ENCODE results near the gene HTR2B.

The HTR2B gene

GRCh38 chr2:231163414-231164095, 38.7 kb upstream of the HTR2B start:
- peaks cover 71% of the 10 kb centered on the region for H3K36me3 ChIP-seq (ENCODE audit: insufficient read depth, insufficient read length, low read length)
- TF ChIP-seq YY1 (IDR thresholded peaks at IDR 0.05; ENCODE audit: insufficient read depth, insufficient read length) (no peak), ZNF274 (IDR thresholded peaks at IDR 0.05; ENCODE audit: low read depth, low read length) (no peak), SUZ12 (IDR thresholded peaks at IDR 0.05; ENCODE audit: extremely low read depth, insufficient read depth, insufficient read length) (no peak)

DNA sequence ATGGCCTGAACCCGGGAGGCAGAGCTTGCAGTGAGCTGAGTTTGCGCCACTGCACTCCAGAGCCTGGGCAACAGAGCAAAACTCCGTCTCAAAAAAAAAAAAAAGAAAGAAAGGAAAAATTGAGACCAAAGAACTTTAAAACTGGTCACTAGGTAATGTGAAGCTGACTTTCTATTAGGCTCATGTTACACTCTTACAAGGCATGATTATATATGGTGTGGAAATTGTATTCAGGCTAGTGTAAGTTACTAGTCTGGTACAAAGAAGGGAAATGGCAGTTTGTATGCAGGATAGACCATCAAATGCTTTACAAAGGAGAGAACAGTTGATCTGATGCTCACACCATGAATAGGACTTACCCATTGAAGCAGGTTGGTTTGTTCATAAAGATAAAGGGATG, 38.2 kb upstream of the HTR2B start:
- Histone ChIP-seq H3K36me3 (ENCODE audit: insufficient read depth, insufficient read length, low read length) (peaks cover 70% of the 10 kb centered on the region), H3K4me3 (ENCODE audit: insufficient read length, low read depth) (no peak overlapping the region), H3K9ac (ENCODE audit: insufficient read length, low read depth) (no peak overlapping the region), H3K9me3 (ENCODE audit: insufficient read depth, low read length) (no peaks in the 10 kb centered on the region), H3K27me3 (ENCODE audit: insufficient read depth, insufficient read length) (no peaks in the 10 kb centered on the region), H3K4me1 (ENCODE audit: insufficient read depth, insufficient read length) (no peaks in the 10 kb centered on the region)
- TF ChIP-seq ZNF274 (IDR thresholded peaks at IDR 0.05; ENCODE audit: low read depth, low read length), result no peak
- no peak for TF ChIP-seq SUZ12 (IDR thresholded peaks at IDR 0.05; ENCODE audit: extremely low read depth, insufficient read depth, insufficient read length)
- TF ChIP-seq YY1 (IDR thresholded peaks at IDR 0.05; ENCODE audit: insufficient read depth, insufficient read length), result no peak
- no peak for DNase-seq (ENCODE audit: low read depth, low spot score)

More at GRCh38 chr2:231163414-231164095, 38.7 kb upstream of the HTR2B start:
- DNase-seq (ENCODE audit: low read depth, low spot score), result no peak
- no peak overlapping the region for H3K4me3 ChIP-seq (ENCODE audit: insufficient read length, low read depth)
- no peaks in the 10 kb centered on the region for H3K4me1 ChIP-seq (ENCODE audit: insufficient read depth, insufficient read length)
- H3K27me3 ChIP-seq (ENCODE audit: insufficient read depth, insufficient read length), result no peaks in the 10 kb centered on the region
- no peaks in the 10 kb centered on the region for H3K9me3 ChIP-seq (ENCODE audit: insufficient read depth, low read length)
- no peak overlapping the region for H3K9ac ChIP-seq (ENCODE audit: insufficient read length, low read depth)

DNA sequence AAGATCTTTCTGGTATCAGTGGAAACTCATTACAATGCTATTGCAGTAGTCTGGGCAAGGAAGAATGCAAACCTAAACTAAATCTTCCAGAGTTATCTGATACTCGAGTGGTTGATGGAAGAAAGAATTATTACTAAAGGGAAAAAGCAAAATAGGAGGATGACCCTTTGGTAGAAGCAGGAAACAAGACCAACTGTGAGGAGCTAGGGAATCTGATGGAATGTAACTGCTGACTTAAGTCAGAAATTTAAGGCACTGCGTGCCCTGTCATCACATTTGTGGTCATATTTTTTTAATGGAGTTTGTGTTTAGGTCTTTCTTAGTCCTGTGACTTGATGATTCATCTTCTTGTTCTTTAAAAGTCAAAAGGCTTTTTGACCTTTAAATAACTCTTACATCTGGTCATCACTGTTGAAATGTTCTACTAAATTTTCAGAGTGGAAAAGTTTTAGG, 37.1 kb upstream of the HTR2B start:
- H3K36me3 ChIP-seq (ENCODE audit: insufficient read depth, insufficient read length, low read length), result peaks cover 65% of the 10 kb centered on the region
- H3K4me3 ChIP-seq (ENCODE audit: insufficient read length, low read depth), result no peak overlapping the region
- no peaks in the 10 kb centered on the region for H3K4me1 ChIP-seq (ENCODE audit: insufficient read depth, insufficient read length)
- H3K27me3 ChIP-seq (ENCODE audit: insufficient read depth, insufficient read length), result no peaks in the 10 kb centered on the region
- no peak overlapping the region for H3K9ac ChIP-seq (ENCODE audit: insufficient read length, low read depth)
- no peak for DNase-seq (ENCODE audit: low read depth, low spot score)
- no peaks in the 10 kb centered on the region for H3K9me3 ChIP-seq (ENCODE audit: insufficient read depth, low read length)
- no peak for TF ChIP-seq ZNF274 (IDR thresholded peaks at IDR 0.05; ENCODE audit: low read depth, low read length)
- no peak for TF ChIP-seq YY1 (IDR thresholded peaks at IDR 0.05; ENCODE audit: insufficient read depth, insufficient read length)
- TF ChIP-seq SUZ12 (IDR thresholded peaks at IDR 0.05; ENCODE audit: extremely low read depth, insufficient read depth, insufficient read length), result no peak

GRCh38 chr2:231161252-231161839, 36.5 kb upstream of the HTR2B start:
- Histone ChIP-seq H3K4me1 (ENCODE audit: insufficient read depth, insufficient read length) (no peaks in the 10 kb centered on the region), H3K27me3 (ENCODE audit: insufficient read depth, insufficient read length) (no peaks in the 10 kb centered on the region), H3K4me3 (ENCODE audit: insufficient read length, low read depth) (no peak overlapping the region), H3K9me3 (ENCODE audit: insufficient read depth, low read length) (no peaks in the 10 kb centered on the region), H3K36me3 (ENCODE audit: insufficient read depth, insufficient read length, low read length) (peaks cover 63% of the 10 kb centered on the region), H3K9ac (ENCODE audit: insufficient read length, low read depth) (no peak overlapping the region)
- TF ChIP-seq YY1 (IDR thresholded peaks at IDR 0.05; ENCODE audit: insufficient read depth, insufficient read length) (no peak), ZNF274 (IDR thresholded peaks at IDR 0.05; ENCODE audit: low read depth, low read length) (no peak), SUZ12 (IDR thresholded peaks at IDR 0.05; ENCODE audit: extremely low read depth, insufficient read depth, insufficient read length) (no peak)
- no peak for DNase-seq (ENCODE audit: low read depth, low spot score)

DNA sequence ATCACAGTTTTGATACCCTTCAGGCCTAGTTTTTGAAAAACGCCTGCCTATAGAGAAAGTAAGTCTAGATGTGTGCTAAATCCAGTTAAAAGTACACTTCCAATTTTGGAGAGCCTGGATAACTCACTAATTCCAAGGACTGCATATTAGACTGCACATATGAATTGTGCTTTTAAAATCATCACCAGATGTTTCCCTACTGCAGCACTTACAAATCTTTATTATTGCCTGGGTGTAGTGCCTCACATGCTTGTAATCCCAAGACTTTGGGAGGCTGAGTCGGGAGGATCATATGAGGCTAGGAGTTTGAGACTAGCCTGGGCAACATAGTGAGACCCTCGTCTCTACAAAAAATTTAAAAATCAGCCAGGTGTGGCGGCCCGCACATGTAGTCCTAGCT, 35.9 kb upstream of the HTR2B start:
- H3K9ac ChIP-seq (ENCODE audit: insufficient read length, low read depth), result no peak overlapping the region
- DNase-seq (ENCODE audit: low read depth, low spot score), result no peak
- no peaks in the 10 kb centered on the region for H3K9me3 ChIP-seq (ENCODE audit: insufficient read depth, low read length)
- no peak overlapping the region for H3K4me3 ChIP-seq (ENCODE audit: insufficient read length, low read depth)
- H3K27me3 ChIP-seq (ENCODE audit: insufficient read depth, insufficient read length), result no peaks in the 10 kb centered on the region
- no peak for TF ChIP-seq ZNF274 (IDR thresholded peaks at IDR 0.05; ENCODE audit: low read depth, low read length)
- no peak for TF ChIP-seq SUZ12 (IDR thresholded peaks at IDR 0.05; ENCODE audit: extremely low read depth, insufficient read depth, insufficient read length)
- no peak for TF ChIP-seq YY1 (IDR thresholded peaks at IDR 0.05; ENCODE audit: insufficient read depth, insufficient read length)
- peaks cover 60% of the 10 kb centered on the region for H3K36me3 ChIP-seq (ENCODE audit: insufficient read depth, insufficient read length, low read length)
- no peaks in the 10 kb centered on the region for H3K4me1 ChIP-seq (ENCODE audit: insufficient read depth, insufficient read length)

DNA sequence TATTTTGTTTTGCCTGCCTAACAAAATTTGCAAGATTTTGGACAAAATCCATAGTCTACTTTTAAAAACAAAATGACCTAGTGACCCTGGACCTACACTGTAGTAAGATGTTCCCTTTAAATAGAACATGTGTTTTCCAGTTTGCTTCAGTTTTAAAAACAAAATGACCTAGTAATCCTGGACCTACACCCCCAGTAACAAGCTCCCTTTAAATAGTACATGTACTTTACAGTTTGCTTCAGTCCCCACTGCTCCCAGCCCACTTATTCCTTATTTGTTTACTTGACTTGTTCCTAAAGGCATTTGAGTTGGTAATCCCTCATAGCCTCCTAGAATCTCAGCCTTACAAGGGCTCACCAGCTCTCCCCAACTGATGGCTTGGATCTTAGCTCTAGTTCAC, 34.5 kb upstream of the HTR2B start:
- H3K36me3 ChIP-seq (ENCODE audit: insufficient read depth, insufficient read length, low read length), result peaks cover 52% of the 10 kb centered on the region

DNA sequence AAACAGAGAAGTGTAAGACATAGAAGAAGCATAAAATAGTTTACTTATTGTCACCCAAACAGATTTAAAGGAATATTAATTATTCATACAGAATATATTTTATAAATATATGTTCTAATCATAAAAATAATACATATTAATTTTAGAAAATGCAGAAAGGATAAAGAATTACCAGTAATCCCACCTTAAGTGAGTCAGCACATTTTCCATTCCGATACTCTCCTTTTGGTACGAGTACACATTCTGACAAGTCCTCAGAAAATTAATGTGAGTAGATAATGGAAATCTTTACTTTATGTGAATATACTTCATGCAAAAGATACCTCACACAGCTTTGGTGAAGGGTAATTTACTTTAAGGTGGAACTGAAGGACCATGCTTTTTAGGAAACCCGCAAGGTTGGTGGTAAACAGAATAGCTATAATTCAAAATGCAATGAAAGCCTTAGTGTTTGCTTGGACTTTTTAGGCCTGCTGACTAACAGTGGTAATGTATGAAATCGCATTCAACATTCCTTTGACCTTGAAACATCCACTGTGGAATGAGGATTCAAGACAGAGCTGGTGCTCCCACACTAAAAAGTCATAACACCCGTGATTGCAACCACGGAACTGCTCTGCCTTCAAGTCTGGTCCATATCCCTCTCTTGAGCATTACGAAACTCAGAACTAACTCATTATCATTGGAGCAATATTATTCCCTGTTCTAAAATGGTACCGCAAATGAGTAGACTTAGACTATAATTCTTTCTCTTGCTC, 28.1 kb upstream of the HTR2B start:
- Histone ChIP-seq H3K4me1 (ENCODE audit: insufficient read depth, insufficient read length) (no peaks in the 10 kb centered on the region), H3K9me3 (ENCODE audit: insufficient read depth, low read length) (no peaks in the 10 kb centered on the region), H3K36me3 (ENCODE audit: insufficient read depth, insufficient read length, low read length) (peaks cover 55% of the 10 kb centered on the region), H3K4me3 (ENCODE audit: insufficient read length, low read depth) (no peak overlapping the region), H3K27me3 (ENCODE audit: insufficient read depth, insufficient read length) (no peaks in the 10 kb centered on the region), H3K9ac (ENCODE audit: insufficient read length, low read depth) (no peak overlapping the region)
- no peak for TF ChIP-seq ZNF274 (IDR thresholded peaks at IDR 0.05; ENCODE audit: low read depth, low read length)
- no peak for TF ChIP-seq SUZ12 (IDR thresholded peaks at IDR 0.05; ENCODE audit: extremely low read depth, insufficient read depth, insufficient read length)
- no peak for TF ChIP-seq YY1 (IDR thresholded peaks at IDR 0.05; ENCODE audit: insufficient read depth, insufficient read length)
- no peak for DNase-seq (ENCODE audit: low read depth, low spot score)

More for the DNA sequence above, 34.5 kb upstream of the HTR2B start:
- no peak for TF ChIP-seq YY1 (IDR thresholded peaks at IDR 0.05; ENCODE audit: insufficient read depth, insufficient read length)
- no peak for TF ChIP-seq SUZ12 (IDR thresholded peaks at IDR 0.05; ENCODE audit: extremely low read depth, insufficient read depth, insufficient read length)
- TF ChIP-seq ZNF274 (IDR thresholded peaks at IDR 0.05; ENCODE audit: low read depth, low read length), result no peak
- H3K4me3 ChIP-seq (ENCODE audit: insufficient read length, low read depth), result no peak overlapping the region
- H3K9ac ChIP-seq (ENCODE audit: insufficient read length, low read depth), result no peak overlapping the region
- H3K4me1 ChIP-seq (ENCODE audit: insufficient read depth, insufficient read length), result no peaks in the 10 kb centered on the region
- no peaks in the 10 kb centered on the region for H3K9me3 ChIP-seq (ENCODE audit: insufficient read depth, low read length)
- no peaks in the 10 kb centered on the region for H3K27me3 ChIP-seq (ENCODE audit: insufficient read depth, insufficient read length)
- DNase-seq (ENCODE audit: low read depth, low spot score), result no peak

All from NT2/D1 (cell line).